HG03064 (cell line): ENCODE data around the gene NEK1.

Experiments
- ATAC-seq: cut with Tn5 transposase; IDR thresholded peaks from one replicate; pipeline ENCODE4 v1.9.1; 2021; ENCODE audit warnings: low read depth; ENCODE audit not compliant: unreplicated experiment

NEK1 gene

GRCh38 chr4:169383724-169384123 is 228.7 kb downstream of the NEK1 start:
- no peak for ATAC-seq

GRCh38 chr4:169379688-169380087 is 232.7 kb downstream of the NEK1 start:
- ATAC-seq = no peak

GRCh38 chr4:169377367-169377766 is 235.0 kb downstream of the NEK1 start:
- ATAC-seq = no peak

GRCh38 chr4:169376421-169376820 is 236.0 kb downstream of the NEK1 start:
- ATAC-seq = no peak

GRCh38 chr4:169372791-169373190 is 239.6 kb downstream of the NEK1 start:
- no peak for ATAC-seq

GRCh38 chr4:169369634-169370033 is 242.7 kb downstream of the NEK1 start:
- ATAC-seq = no peak

GRCh38 chr4:169367826-169368225 is 244.6 kb downstream of the NEK1 start:
- no peak for ATAC-seq

GRCh38 chr4:169366821-169367220 is 245.6 kb downstream of the NEK1 start:
- no peak for ATAC-seq

- ATAC-seq = no peak
Observed at GRCh38 chr4:169362607-169363006, 249.8 kb downstream of the NEK1 start.

GRCh38 chr4:169361756-169362155 is 250.6 kb downstream of the NEK1 start:
- no peak for ATAC-seq

- no peak for ATAC-seq
Observed at GRCh38 chr4:169359961-169360360, 252.4 kb downstream of the NEK1 start.

GRCh38 chr4:169352360-169352759 is 260.0 kb downstream of the NEK1 start:
- ATAC-seq = no peak

- no peak for ATAC-seq
Observed at GRCh38 chr4:169351872-169352271, 260.5 kb downstream of the NEK1 start.

- ATAC-seq = no peak
Observed at GRCh38 chr4:169348541-169348940, 263.8 kb downstream of the NEK1 start.

- no peak for ATAC-seq
Observed at GRCh38 chr4:169346840-169347239, 265.5 kb downstream of the NEK1 start.

GRCh38 chr4:169345316-169345721 is 267.1 kb downstream of the NEK1 start:
- ATAC-seq = no peak
